Smooth muscle cell (in vitro differentiated cells): ENCODE results near the gene GRIN1. TPM values are rescaled to one million over a fixed set of nuclear protein-coding genes. Genes with fewer than 3 reads are reported as not detected.

Experiments
- DNase-seq: peaks from one replicate; lab custom pipeline; 2025; ENCODE audit not compliant: unreplicated experiment; lab: John Stamatoyannopoulos, UW
- H2AFZ ChIP-seq: fragments of 200-600 bp; sonication (generic); 2 replicates; pipeline ENCODE4 v1.6.0; 2016; ENCODE audit warnings: antibody characterized with exemption, low read depth, mild to moderate bottlenecking
- H3F3A ChIP-seq: fragments of 200-600 bp; sonication (generic); 2 replicates; pipeline ENCODE4 v1.6.0; 2017; ENCODE audit warnings: antibody characterized with exemption, low read depth
- H3K27ac ChIP-seq: fragments of 200-600 bp; sonication (generic); 2 replicates; pipeline ENCODE4 v1.5.1; 2016; ENCODE audit warnings: low read depth, mild to moderate bottlenecking
- H3K27me3 ChIP-seq: fragments of 200-600 bp; sonication (generic); 2 replicates; pipeline ENCODE4 v1.6.1; 2016; ENCODE audit warnings: low read depth, mild to moderate bottlenecking
- H3K36me3 ChIP-seq: fragments of 200-600 bp; sonication (generic); 2 replicates; pipeline ENCODE4 v1.5.1; 2016; ENCODE audit warnings: low read depth
- H3K4me1 ChIP-seq: fragments of 200-600 bp; sonication (generic); 2 replicates; pipeline ENCODE4 v1.5.1; 2016; ENCODE audit warnings: low read depth
- H3K4me2 ChIP-seq: fragments of 200-600 bp; sonication (generic); 2 replicates; pipeline ENCODE4 v1.6.0; 2016; ENCODE audit warnings: mild to moderate bottlenecking
- H3K4me3 ChIP-seq: fragments of 200-600 bp; sonication (generic); 2 replicates; pipeline ENCODE4 v1.5.1; 2016; ENCODE audit warnings: mild to moderate bottlenecking
- H3K79me2 ChIP-seq: fragments of 200-600 bp; sonication (generic); 2 replicates; pipeline ENCODE4 v1.6.0; 2016; ENCODE audit warnings: low read depth, mild to moderate bottlenecking
- H3K9ac ChIP-seq: fragments of 200-600 bp; sonication (generic); 2 replicates; pipeline ENCODE4 v1.6.0; 2016; ENCODE audit warnings: low read depth
- H3K9me3 ChIP-seq: fragments of 200-600 bp; sonication (generic); replicated peaks from 2 replicates; pipeline ENCODE4 v1.5.1; 2016; ENCODE audit warnings: low read depth
- H4K20me1 ChIP-seq: fragments of 200-600 bp; sonication (generic); 2 replicates; pipeline ENCODE4 v1.6.0; 2016; ENCODE audit warnings: low read depth
- CTCF ChIP-seq: fragments of 200-600 bp; sonication (generic); IDR thresholded peaks from 2 replicates; pipeline ENCODE4 v1.5.1; 2017; ENCODE audit warnings: borderline replicate concordance, mild to moderate bottlenecking, antibody characterized with exemption; ENCODE audit not compliant: insufficient read depth, poor library complexity, severe bottlenecking
- WGBS: methylation state at CpG from one replicate; pipeline ENCODE4 v1.1.7; 2016; ENCODE audit warnings: low lambda C conversion rate; 5-methylcytosine and 5-hydroxymethylcytosine counted together
- polyA plus RNA-seq: library from polyadenylated mRNA; unstranded; fragments of >200 nt; fragmentation: Nextera tagmentation; extraction: Ambion mirVana; gene quantifications from 2 replicates; pipeline ENCODE4 v1.2.1, GENCODE V29; 2016
- total RNA-seq: library from RNA; depleted of rRNA; stranded (reverse); fragments of >200 nt; gene quantifications from 2 replicates; pipeline ENCODE4 v1.2.3, GENCODE V29; 2014

The GRIN1 gene
- total and polyA plus RNA-seq, 2 experiments from 2014 or later = not detected

GRCh38 chr9:137143459-137143858 is 4.5 kb downstream of the GRIN1 start:
- 85% methylated on average over 4 of the region's 4 CpGs for WGBS
- no peak overlapping the region for H3K9ac ChIP-seq
- H3K27ac ChIP-seq = no peak overlapping the region

GRCh38 chr9:137145731-137146526 is 7.0 kb downstream of the GRIN1 start:
- H3K27ac ChIP-seq = no peak overlapping the region
- no peak overlapping the region for H3K9ac ChIP-seq
- H4K20me1 ChIP-seq = no peaks in the 10 kb centered on the region
- H3K36me3 ChIP-seq = no peaks in the 10 kb centered on the region
- TF ChIP-seq CTCF = no peak
- DNase-seq = no peak
- H3K4me1 ChIP-seq = no peaks in the 10 kb centered on the region
- H3K4me2 ChIP-seq = no peak overlapping the region
- H3K79me2 ChIP-seq = no peaks in the 10 kb centered on the region
- H3K4me3 ChIP-seq = no peak overlapping the region
- H3K27me3 ChIP-seq = peaks cover 30% of the 10 kb centered on the region
- H3F3A ChIP-seq = no peaks in the 10 kb centered on the region
- no peaks in the 10 kb centered on the region for H3K9me3 ChIP-seq
- H2AFZ ChIP-seq = no peak overlapping the region
- 71% methylated on average over 33 of the region's 49 CpGs for WGBS

More at GRCh38 chr9:137143459-137143858, 4.5 kb downstream of the GRIN1 start:
- no peaks in the 10 kb centered on the region for H3K36me3 ChIP-seq
- no peaks in the 10 kb centered on the region for H3K9me3 ChIP-seq
- H3K4me1 ChIP-seq = no peaks in the 10 kb centered on the region
- no peak overlapping the region for H2AFZ ChIP-seq
- no peaks in the 10 kb centered on the region for H4K20me1 ChIP-seq
- no peak for DNase-seq
- peaks cover 51% of the 10 kb centered on the region for H3K27me3 ChIP-seq
- no peaks in the 10 kb centered on the region for H3F3A ChIP-seq
- no peak for TF ChIP-seq CTCF
- H3K4me2 ChIP-seq = no peak overlapping the region
- H3K79me2 ChIP-seq = no peaks in the 10 kb centered on the region
- no peak overlapping the region for H3K4me3 ChIP-seq

- DNase-seq = no peak
- H3K79me2 ChIP-seq = no peaks in the 10 kb centered on the region
- no peaks in the 10 kb centered on the region for H3K9me3 ChIP-seq
- no peak overlapping the region for H2AFZ ChIP-seq
- no peaks in the 10 kb centered on the region for H3K4me1 ChIP-seq
- no peaks in the 10 kb centered on the region for H4K20me1 ChIP-seq
- no peaks in the 10 kb centered on the region for H3F3A ChIP-seq
- peaks cover 24% of the 10 kb centered on the region for H3K27me3 ChIP-seq
- no peaks in the 10 kb centered on the region for H3K36me3 ChIP-seq
- no peak for TF ChIP-seq CTCF
- WGBS = 84% methylated on average over 9 of the region's 9 CpGs
- H3K27ac ChIP-seq = no peak overlapping the region
- H3K9ac ChIP-seq = no peak overlapping the region
- H3K4me3 ChIP-seq = no peak overlapping the region
- no peak overlapping the region for H3K4me2 ChIP-seq
These were observed 7.6 kb downstream of the GRIN1 start for GRCh38 chr9:137146527-137146918.
